ENCODE data around the gene TEP1.

The TEP1 gene

DNA sequence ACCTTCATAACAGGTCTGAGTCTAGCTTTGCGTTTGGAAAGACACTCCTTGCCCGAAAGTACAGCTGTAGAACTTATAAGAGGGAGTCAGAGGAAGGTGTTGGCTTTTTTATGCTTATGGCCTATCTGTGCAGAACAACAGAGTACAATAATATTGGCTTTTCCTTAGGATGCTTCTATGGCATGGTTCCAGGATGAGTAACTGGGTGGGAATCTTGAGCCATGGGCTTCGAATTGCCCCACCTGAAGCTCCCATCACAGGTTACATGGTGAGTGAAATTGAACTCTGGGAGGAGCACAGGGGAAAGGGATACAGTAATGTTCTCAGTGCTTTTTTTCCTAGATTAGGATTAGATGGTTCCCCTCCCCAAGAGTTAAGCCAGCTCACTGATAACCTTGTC, 56.9 kb downstream of the TEP1 start:
- no peak overlapping the region for H3K4me3 ChIP-seq (ENCODE audit: low read depth, low read length)
- no peak for DNase-seq (ENCODE audit: low read depth)
- TF ChIP-seq, protein P1, sequence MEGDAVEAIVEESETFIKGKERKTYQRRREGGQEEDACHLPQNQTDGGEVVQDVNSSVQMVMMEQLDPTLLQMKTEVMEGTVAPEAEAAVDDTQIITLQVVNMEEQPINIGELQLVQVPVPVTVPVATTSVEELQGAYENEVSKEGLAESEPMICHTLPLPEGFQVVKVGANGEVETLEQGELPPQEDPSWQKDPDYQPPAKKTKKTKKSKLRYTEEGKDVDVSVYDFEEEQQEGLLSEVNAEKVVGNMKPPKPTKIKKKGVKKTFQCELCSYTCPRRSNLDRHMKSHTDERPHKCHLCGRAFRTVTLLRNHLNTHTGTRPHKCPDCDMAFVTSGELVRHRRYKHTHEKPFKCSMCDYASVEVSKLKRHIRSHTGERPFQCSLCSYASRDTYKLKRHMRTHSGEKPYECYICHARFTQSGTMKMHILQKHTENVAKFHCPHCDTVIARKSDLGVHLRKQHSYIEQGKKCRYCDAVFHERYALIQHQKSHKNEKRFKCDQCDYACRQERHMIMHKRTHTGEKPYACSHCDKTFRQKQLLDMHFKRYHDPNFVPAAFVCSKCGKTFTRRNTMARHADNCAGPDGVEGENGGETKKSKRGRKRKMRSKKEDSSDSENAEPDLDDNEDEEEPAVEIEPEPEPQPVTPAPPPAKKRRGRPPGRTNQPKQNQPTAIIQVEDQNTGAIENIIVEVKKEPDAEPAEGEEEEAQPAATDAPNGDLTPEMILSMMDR (IDR thresholded peaks at IDR 0.05; ENCODE audit: low read depth, low read length, missing control alignments): no peak

DNA sequence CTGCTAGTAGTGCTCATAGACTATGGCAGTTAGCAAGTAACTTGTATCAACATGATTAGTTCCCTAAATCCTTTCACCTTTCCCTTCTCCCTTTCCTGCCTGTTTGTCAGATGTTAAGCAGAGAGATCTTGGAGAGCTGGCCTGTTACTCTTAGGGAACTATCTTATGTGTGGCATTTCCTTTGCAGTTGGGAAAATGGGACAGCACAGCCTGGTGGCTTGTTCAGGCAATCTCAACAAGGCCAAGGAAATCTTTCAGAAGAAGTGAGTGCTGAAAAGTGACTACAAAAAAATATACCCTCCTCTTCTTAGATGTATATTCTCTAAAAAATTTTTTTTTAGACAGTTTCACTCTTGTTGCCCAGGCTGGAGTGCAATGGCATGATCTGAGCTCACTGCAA, 62.4 kb downstream of the TEP1 start:
- no peak for DNase-seq (ENCODE audit: low read depth)

DNA sequence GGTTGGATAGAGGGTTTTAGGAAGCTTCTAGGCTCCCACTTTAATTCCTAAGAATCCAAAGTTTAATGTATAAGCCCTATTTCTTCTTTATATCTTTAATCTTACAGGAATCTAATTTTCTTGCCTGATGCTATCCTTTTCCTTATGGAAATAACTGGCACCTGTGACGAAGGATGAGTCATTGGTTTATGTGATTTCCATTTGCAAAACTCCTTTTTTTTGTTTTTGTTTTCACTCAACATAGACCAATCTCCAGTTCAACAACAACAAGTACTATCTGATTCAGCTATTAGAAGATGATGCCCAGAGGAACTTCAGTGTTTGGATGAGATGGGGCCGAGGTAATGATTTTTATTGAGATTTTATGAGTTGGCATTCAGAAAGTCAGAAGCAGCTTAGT, 63.0 kb downstream of the TEP1 start:
- TF ChIP-seq, protein P1 (IDR thresholded peaks at IDR 0.05; ENCODE audit: low read depth, low read length, missing control alignments): no peak
- H3K4me3 ChIP-seq (ENCODE audit: low read depth, low read length): no peak overlapping the region
- DNase-seq (ENCODE audit: low read depth): no peak

More for the DNA sequence above, 62.4 kb downstream of the TEP1 start:
- TF ChIP-seq, protein P1 (IDR thresholded peaks at IDR 0.05; ENCODE audit: low read depth, low read length, missing control alignments): no peak
- H3K4me3 ChIP-seq (ENCODE audit: low read depth, low read length): no peak overlapping the region

DNA sequence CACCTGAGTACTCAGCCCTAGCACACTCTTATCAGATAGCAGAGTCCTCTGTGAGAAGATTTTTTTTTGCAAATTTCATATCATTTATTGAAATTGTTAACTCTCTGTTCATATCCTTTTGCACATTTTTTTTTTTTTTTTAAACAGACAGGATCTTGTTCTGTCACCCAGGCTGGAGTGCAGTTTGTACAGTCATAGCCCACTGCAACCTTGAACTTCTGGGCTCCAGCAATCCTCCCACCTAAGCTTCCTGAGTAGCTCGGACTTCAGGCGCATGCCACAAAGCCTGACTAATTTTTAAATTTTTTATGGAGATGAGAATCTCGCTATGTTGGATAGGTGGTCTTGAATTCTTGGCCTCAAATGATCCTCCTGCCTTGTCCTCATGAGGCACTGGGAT, 65.6 kb downstream of the TEP1 start:
- H3K4me3 ChIP-seq (ENCODE audit: low read depth, low read length): no peak overlapping the region
- TF ChIP-seq, protein P1 (IDR thresholded peaks at IDR 0.05; ENCODE audit: low read depth, low read length, missing control alignments): no peak
- DNase-seq (ENCODE audit: low read depth): no peak

DNA sequence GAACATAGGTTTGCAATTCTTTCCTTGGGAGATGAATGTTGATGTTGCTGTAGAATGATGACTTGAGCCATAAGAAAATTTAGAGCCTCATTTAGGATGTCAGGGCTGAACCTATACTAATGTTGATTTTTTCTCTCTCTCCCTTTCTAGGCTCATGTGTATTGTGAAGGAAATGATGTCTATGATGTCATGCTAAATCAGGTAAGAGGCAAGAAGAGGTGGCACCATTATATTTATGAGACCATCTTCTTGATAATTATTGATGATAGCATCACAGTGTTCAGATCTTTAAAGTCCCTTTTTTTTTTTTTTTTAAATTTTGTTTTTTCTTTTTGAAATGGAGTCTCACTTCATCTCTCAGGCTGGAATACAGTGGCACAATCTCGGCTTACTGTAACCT, 66.6 kb downstream of the TEP1 start:
- no peak overlapping the region for H3K4me3 ChIP-seq (ENCODE audit: low read depth, low read length)
- TF ChIP-seq, protein P1 (IDR thresholded peaks at IDR 0.05; ENCODE audit: low read depth, low read length, missing control alignments): no peak
- DNase-seq (ENCODE audit: low read depth): no peak

DNA sequence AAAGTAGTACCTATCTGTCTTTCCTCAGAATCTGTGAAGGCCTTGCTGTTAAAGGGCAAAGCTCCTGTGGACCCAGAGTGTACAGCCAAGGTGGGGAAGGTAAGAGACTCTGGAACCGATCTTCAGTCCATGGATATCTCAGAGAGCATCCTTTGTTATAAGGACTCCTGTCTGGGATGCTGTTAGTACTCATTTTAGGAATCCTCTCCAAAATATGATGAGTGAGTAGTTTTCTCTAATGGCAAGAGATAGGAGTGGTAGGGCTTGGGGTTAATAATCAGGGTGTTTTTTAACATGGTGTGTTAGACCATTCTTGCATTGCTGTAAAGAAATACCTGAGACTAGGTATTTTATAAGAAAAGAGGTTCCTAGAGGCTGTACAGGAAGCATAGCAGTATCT, 67.9 kb downstream of the TEP1 start:
- TF ChIP-seq, protein P1 (IDR thresholded peaks at IDR 0.05; ENCODE audit: low read depth, low read length, missing control alignments): no peak
- no peak overlapping the region for H3K4me3 ChIP-seq (ENCODE audit: low read depth, low read length)
- no peak for DNase-seq (ENCODE audit: low read depth)

DNA sequence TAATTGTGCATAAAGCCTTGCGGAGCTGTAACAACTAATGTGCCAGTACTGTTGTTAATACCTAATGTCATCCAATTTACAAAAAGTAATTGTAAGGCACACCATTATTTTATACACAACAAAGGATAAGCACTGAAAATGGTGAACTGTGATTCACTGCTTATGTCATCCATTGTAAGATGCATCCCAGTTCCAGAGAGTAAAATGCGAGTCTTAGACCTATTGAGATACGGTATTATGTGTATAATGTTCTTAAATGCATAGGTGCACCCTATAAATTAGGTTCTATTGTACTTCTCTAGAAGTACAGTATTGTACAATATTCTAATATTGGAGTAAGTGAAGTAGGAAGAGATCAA, 69.5 kb downstream of the TEP1 start:
- TF ChIP-seq, protein P1 (IDR thresholded peaks at IDR 0.05; ENCODE audit: low read depth, low read length, missing control alignments): no peak
- peak overlapping the region; percentile 81 for H3K4me3 ChIP-seq (ENCODE audit: low read depth, low read length)
- no peak for DNase-seq (ENCODE audit: low read depth)

Data from GM12864 (cell line).